ENCODE results near the gene ZSCAN25.
A peak's percentile ranks its signal among the peaks of the same experiment; 100 is the strongest.
"Not testable (repeated sequence)": the region's sequence is repeated elsewhere in the genome, so short reads cannot be mapped to it uniquely, and the experiment has no call there.

Gene ZSCAN25

GRCh38 chr7:99579956-99580777 is 36.6 kb upstream of the ZSCAN25 start:
- DNase-seq = no peak
- H3K36me3 ChIP-seq (replicated peaks) = no peaks in the 10 kb centered on the region
- peak; percentile 64 for TF ChIP-seq CTCF (IDR thresholded peaks at IDR 0.05; ENCODE audit: low read depth, low read length, missing control alignments)
- H3K27me3 ChIP-seq (replicated peaks) = no peaks in the 10 kb centered on the region
- in situ Hi-C loops (cut with HindIII; ENCODE audit: low pct_ligation_motif_present, low sequenced_read_pairs) = no loop called here
- no peak overlapping the region for H3K27ac ChIP-seq
- peak overlapping the region; percentile 61 for H3K4me3 ChIP-seq (ENCODE audit: low read depth, low read length)

- in situ Hi-C loops (cut with HindIII; ENCODE audit: low pct_ligation_motif_present, low sequenced_read_pairs); DNase-seq; H3K27ac ChIP-seq; H3K27me3 ChIP-seq (replicated peaks); H3K36me3 ChIP-seq (replicated peaks): not testable (repeated sequence)
- peak overlapping the region; percentile 61 for H3K4me3 ChIP-seq (ENCODE audit: low read depth, low read length)
Observed at GRCh38 chr7:99580778-99581332, 35.9 kb upstream of the ZSCAN25 start.

- H3K36me3 ChIP-seq (replicated peaks) = no peaks in the 10 kb centered on the region
- H3K27me3 ChIP-seq (replicated peaks) = no peaks in the 10 kb centered on the region
- in situ Hi-C loops (cut with HindIII; ENCODE audit: low pct_ligation_motif_present, low sequenced_read_pairs) = no loop called here
- no peak overlapping the region for H3K4me3 ChIP-seq (ENCODE audit: low read depth, low read length)
- H3K27ac ChIP-seq = no peak overlapping the region
- no peak for DNase-seq
- TF ChIP-seq CTCF (IDR thresholded peaks at IDR 0.05; ENCODE audit: low read depth, low read length, missing control alignments) = no peak
Observed at GRCh38 chr7:99588868-99589267, 27.9 kb upstream of the ZSCAN25 start.

- in situ Hi-C loops (cut with HindIII; ENCODE audit: low pct_ligation_motif_present, low sequenced_read_pairs) = no loop called here
- Histone ChIP-seq H3K36me3 (replicated peaks) (no peaks in the 10 kb centered on the region), H3K4me3 (ENCODE audit: low read depth, low read length) (no peak overlapping the region), H3K27me3 (replicated peaks) (no peaks in the 10 kb centered on the region), H3K27ac (no peak overlapping the region)
- no peak for DNase-seq
- no peak for TF ChIP-seq CTCF (IDR thresholded peaks at IDR 0.05; ENCODE audit: low read depth, low read length, missing control alignments)
Observed at GRCh38 chr7:99594948-99595745, 21.6 kb upstream of the ZSCAN25 start.

GRCh38 chr7:99596408-99596955 is 20.3 kb upstream of the ZSCAN25 start:
- DNase-seq = no peak
- H3K4me3 ChIP-seq (ENCODE audit: low read depth, low read length) = no peak overlapping the region
- no peak for TF ChIP-seq CTCF (IDR thresholded peaks at IDR 0.05; ENCODE audit: low read depth, low read length, missing control alignments)
- H3K27me3 ChIP-seq (replicated peaks) = no peaks in the 10 kb centered on the region
- no peak overlapping the region for H3K27ac ChIP-seq
- in situ Hi-C loops (cut with HindIII; ENCODE audit: low pct_ligation_motif_present, low sequenced_read_pairs) = no loop called here
- H3K36me3 ChIP-seq (replicated peaks) = no peaks in the 10 kb centered on the region

Data from brain microvascular endothelial cell (primary cell).